GM19455 (cell line): ENCODE measurements around the gene SLC20A1.
A peak's percentile ranks its signal among the peaks of the same experiment; 100 is the strongest.

Source experiments
- ATAC-seq: cut with Tn5 transposase; IDR thresholded peaks from one replicate; pipeline ENCODE4 v1.9.1; 2021; ENCODE audit not compliant: unreplicated experiment

SLC20A1 gene

GRCh38 chr2:112682101-112682500 is 36.4 kb downstream of the SLC20A1 start:
- no peak for ATAC-seq

- ATAC-seq, result no peak
Measured at GRCh38 chr2:112683550-112684414, 38.0 kb downstream of the SLC20A1 start.

DNA sequence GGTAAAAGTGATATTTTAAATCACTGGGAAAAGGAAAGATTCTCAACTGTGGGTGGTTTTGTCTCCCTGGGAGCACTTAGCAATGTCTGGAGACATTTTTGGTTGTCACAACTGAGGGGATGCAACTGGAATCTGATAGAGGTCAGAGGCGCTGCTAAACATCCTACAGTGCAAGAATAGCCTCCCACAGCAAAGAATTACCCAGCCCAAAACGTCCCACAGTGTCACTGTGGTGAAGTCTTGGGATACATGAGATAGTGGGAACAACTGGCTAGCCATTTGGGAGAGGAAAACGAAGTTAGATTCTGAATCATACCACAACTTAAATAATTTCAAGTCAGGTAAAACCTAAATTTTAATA is 38.7 kb downstream of the SLC20A1 start:
- no peak for ATAC-seq

DNA sequence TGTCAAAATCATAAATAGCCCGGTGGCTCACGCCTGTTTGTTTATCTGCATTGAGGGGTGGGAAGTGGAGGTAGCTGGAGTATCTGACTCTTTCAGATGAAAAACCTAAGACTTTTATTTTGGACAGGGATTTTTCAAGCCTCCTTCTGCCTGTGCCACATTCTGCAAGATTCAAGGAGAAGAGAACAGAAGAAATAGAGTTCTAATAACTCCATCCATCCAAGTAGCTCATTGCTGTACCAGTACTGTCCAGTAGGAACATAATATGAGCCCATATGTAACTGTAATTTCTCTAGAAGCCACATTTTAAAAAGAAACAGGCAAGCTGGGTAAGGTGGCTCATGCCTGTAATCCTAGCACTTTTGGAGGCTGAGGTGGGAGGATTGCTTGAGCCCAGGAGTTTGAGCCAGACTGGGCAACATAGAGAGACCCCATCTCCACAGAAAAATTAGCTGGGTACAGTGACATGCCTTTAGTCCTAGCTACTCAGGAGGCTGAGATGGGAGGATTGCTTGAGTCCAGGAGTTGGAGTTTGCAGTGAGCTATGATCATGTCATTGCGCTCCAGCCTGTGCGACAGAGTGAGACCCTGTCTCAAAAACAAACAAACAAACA is 39.6 kb downstream of the SLC20A1 start:
- no peak for ATAC-seq

- no peak for ATAC-seq
Measured at GRCh38 chr2:112686348-112687217, 40.8 kb downstream of the SLC20A1 start.

GRCh38 chr2:112687522-112687921 is 41.8 kb downstream of the SLC20A1 start:
- no peak for ATAC-seq

DNA sequence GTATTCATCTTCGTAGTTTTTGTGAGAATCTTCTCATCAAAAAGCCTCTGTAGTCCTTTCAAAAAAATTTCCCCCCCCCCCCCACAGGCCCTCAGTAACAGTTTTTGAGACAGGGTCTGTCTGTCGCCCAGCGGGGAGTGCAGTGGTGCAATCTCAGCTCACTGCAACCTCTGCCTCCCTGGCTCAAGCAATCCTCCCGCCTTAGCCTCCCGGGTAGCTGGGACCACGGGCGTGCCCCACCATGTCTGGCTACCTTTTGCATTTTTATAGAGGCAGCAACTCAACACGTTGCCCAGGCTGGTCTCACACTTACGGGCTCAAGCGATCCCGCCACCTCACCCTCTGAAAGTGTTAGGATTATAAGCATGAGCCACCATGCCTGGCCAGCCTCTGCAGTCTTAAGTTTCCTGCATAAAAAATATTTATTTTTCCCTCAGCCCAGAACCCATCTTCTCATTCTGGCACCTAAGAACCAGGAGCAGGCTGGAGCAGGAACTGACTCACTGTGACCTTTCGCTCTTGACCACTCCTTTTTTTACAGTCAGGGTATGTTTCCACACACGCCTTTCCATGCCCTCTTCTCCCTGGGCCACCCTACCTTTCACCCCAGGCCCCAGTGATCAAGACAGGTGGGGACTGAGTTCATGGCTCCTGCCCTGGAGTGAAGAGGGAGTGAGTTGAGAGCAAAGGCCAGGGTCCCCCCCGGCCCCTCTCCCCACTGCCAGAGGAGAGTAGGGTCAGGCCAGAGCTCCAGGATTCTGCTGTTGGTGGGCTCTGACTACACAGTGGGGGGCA is 42.5 kb downstream of the SLC20A1 start:
- no peak for ATAC-seq

DNA sequence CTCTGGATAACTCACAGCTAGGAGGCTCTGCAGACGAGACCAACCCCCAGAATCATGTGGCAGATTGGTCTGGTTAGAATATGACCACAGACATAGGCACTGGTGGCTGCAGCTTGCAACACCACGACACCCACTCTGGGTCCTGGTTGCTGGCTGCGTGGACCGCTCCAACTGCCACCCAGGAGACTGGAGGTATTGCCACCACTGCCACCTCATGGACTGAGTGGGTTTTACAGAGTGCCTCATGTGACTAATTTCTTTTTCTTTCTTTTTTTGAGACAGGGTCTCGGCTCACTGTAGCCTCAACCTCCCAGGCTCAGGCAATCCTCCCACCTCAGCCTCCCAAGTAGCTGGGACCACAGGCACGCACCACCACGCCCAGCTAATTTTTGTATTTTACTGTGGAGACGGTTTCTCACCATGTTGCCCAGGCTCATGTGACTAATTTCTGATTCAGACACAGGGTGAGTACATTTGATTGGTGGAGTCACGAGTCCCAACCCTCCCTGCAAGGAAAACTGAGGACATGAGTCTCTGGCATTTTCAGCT is 45.2 kb downstream of the SLC20A1 start:
- ATAC-seq, result no peak

GRCh38 chr2:112691881-112692281 is 46.1 kb downstream of the SLC20A1 start:
- ATAC-seq, result no peak

GRCh38 chr2:112692495-112692911 is 46.8 kb downstream of the SLC20A1 start:
- peak; percentile 79 for ATAC-seq

DNA sequence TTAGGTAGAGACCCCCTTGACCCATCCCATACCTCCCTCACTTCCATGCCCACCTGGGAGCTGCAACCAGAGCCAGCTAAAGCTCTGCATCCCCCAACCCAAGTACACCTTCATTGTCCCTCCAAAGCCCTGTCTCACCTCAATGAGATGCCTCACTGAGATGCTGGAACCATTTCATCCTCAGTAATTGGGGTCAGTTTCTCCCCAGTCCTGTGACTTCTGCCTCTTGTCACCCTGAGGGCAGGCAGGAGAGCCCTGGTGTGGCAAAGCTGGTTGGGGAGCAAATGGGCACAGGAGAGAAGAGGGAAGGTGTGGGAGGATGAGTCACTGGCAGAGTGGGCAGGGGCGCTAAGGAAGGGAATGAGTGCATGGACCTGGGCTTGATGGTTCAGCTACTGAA is 47.2 kb downstream of the SLC20A1 start:
- peak; percentile 13 for ATAC-seq

GRCh38 chr2:112693596-112693995 is 47.9 kb downstream of the SLC20A1 start:
- no peak for ATAC-seq

DNA sequence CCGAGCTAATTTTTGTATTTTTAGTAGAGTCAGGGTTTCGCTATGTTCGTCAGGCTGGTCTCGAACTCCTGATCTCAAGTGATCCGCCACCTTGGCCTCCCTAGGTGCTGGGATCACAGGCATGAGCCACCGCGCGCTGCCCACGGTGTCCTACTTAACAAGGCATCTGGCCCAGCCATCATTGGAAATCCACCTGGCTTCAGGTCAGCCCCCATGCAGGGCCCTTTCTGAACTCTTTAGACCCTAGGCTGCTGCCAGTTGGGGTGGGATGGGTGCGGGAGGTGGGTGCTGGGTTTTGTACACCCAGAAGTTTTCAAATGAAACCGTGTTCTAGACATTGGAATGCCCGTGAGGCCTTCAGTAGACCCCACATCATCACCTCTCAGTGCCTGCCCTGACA is 48.4 kb downstream of the SLC20A1 start:
- no peak for ATAC-seq

DNA sequence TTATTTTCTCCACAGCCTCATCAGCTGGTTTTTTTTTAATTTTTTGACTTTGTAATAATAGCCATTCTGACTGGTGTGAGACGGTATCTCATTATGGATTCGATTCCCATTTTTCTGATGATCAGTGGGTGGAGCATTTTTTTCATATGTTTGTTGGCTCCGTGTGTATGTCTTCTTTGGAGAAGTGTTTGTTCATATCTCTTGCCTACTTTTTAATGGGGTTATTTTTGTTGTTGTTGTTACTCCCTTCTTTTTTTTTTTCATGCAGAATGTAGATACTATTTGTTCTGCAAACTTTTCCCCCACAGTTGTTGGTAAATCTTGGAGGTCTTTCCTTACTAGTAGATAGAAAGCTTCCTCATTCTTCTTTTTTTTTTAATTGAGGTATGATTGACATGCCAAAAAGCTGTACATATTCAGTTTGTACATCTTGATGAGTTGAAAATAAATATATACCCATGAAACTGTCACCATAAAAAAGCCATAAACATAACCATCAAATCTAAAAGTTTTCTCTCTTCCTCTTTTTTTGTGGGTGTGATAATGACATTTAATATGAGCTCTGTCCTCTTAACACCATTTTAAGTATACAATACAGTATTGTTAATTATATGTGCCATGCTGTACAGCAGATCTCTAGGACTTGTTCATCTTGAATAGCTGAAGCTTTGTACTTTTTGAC is 53.2 kb downstream of the SLC20A1 start:
- no peak for ATAC-seq

GRCh38 chr2:112699984-112700667 is 54.4 kb downstream of the SLC20A1 start:
- no peak for ATAC-seq

DNA sequence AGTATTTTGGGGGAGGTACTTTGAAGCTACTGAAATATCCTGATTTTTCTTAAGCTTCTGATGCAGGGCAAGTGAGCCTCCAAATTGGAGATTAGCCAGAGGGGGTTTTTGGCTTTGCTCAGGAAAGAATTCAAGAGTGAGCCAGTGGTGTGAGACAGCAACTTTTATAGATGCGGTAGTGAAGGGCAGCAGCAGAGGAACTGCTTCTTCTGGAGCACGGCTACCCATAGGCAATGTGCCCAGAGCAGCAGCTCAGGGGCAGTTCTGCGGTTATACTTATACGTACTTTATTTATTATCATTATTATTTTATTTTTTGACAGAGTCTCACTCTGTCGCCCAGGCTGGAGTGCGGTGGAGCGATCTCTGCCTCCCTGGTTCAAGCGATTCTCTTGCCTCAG is 55.3 kb downstream of the SLC20A1 start:
- no peak for ATAC-seq

DNA sequence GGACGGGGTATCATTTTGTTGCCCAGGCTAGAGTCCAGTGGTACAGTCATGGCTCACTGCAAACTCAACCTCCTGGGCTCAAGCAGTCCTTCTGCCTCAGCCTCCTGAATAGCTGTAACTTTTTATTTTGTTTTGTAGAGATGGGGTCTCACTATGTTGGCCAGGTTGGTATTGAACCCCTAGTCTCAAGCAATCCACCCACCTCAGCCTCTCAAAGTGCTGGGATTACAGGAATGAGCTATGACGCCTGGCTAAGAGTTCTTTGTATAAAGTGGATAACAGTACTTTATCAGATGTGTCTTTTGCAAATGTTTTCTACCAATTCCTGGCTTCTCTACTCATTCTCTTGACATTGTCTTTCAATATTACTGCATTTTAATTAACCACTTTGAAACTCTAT is 57.9 kb downstream of the SLC20A1 start:
- ATAC-seq, result no peak

GRCh38 chr2:112705575-112705974 is 59.8 kb downstream of the SLC20A1 start:
- ATAC-seq, result no peak

GRCh38 chr2:112706170-112706664 is 60.5 kb downstream of the SLC20A1 start:
- ATAC-seq, result no peak
